SW480 (cell line): ENCODE results near the gene ADAMTSL1.

ENCODE experiments used
- DNase-seq: peaks from one replicate; pipeline ENCODE4 v3.0.0-alpha.2; 2016; ENCODE audit warnings: low spot score

ADAMTSL1 gene

DNA sequence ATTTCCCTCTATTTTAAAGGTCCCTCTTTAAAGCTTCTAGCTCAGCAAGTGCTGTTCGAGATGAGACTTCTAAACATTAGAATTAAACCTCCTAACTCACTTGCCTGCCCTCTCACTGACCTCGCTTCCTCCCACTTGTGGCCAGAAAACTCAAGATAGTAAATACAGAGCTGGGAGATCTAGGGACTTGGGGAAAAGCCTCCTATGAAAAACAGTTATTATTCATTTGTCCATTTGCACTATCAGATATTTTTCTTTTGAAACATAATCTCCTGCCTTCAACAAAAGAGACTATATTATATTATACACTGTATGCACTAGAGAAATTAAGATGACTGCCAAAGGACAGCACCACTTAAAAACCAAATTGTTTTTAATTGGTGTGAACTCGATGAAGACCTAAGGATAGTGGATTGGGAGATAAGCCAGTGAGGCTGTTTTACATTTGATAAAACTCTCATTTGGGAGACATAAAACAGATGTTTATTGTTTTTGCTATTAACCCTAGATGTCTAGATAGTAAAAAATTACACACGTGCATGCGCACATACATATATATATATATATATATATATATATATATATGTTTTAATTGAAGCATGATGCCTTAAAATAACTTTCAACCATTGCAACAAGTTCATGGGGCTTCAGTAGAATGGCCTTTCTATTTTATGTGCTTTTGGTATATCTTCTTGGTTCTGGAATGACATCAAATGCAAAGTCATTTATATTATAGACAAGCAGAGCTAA is 229.4 kb downstream of the ADAMTSL1 start:
- no peak for DNase-seq

DNA sequence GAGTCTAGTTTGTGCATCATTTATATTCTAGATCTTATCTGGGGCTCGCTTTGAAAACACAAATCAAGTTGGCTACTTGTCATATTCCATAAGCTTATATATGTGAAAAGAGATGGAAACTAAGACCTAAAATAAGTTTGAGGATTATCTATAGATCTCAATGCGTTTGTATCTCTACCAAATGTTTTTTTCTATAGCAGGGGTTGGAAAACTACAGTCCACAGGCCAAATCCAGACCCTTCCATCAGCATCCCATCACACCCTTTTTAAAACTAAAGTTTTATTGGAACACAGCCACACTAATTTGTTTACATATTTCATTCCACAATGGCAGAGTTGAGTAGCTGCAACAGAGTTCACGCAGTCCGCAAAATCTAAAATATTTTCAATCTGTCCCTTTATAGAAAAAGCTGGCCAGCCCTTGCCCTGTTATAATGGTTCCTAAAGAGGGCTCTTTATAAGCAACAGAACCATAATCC is 230.0 kb downstream of the ADAMTSL1 start:
- DNase-seq = no peak

DNA sequence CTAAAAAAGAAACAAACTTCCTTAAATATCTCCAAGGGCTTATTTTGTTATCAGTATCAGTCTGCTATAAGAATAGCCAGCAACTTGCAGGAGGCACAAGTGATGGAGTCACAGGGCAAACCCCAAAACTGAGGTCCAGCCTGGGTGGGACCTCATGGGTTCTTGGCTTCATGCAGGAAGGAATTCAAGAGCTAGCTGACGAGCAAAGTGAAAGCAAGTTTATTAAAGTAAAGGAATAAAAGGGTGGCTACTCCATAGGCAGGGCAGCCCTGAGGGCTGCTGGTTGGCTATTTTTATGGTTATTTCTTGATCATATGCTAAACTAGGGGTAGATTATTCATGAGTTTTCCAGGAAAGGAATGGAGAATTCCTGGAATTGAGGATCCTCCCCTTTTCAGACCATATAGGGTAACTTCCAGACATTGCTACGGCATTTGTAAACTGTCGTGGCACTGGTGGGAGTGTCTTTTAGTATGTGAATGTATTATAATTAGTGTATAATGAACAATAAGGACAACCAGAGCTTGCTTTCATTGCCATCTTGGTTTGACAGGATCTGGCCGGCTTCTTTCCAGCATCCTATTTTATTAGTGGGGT is 231.9 kb downstream of the ADAMTSL1 start:
- no peak for DNase-seq

DNA sequence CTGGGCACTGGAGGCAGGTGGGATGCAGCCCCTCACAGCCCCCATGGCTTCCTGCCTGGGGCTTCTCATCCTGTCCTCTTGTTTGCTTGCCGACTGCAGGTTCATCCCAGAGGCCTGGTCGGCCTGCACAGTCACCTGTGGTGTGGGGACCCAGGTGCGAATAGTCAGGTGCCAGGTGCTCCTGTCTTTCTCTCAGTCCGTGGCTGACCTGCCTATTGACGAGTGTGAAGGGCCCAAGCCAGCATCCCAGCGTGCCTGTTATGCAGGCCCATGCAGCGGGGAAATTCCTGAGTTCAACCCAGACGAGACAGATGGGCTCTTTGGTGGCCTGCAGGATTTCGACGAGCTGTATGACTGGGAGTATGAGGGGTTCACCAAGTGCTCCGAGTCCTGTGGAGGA is 232.7 kb downstream of the ADAMTSL1 start:
- DNase-seq = no peak

DNA sequence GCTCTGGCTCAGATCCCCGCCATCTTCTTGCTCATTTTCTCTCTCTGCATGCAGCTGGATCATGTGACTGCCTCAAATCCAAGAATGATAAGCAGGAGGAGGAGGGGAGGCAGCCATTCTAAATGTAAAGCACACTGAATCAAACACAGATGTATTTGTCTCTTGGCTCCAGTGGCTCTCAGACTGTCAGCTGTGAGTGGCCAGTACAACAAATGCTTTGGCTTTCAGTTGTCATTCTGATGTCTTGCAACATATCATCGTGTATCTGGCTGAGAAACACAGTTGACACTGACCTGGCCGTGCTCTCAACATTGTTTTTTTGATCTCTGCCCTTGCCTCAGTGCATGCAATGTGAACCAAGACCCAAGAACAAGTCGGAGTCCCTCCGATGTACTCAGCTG is 233.1 kb downstream of the ADAMTSL1 start:
- DNase-seq = no peak

DNA sequence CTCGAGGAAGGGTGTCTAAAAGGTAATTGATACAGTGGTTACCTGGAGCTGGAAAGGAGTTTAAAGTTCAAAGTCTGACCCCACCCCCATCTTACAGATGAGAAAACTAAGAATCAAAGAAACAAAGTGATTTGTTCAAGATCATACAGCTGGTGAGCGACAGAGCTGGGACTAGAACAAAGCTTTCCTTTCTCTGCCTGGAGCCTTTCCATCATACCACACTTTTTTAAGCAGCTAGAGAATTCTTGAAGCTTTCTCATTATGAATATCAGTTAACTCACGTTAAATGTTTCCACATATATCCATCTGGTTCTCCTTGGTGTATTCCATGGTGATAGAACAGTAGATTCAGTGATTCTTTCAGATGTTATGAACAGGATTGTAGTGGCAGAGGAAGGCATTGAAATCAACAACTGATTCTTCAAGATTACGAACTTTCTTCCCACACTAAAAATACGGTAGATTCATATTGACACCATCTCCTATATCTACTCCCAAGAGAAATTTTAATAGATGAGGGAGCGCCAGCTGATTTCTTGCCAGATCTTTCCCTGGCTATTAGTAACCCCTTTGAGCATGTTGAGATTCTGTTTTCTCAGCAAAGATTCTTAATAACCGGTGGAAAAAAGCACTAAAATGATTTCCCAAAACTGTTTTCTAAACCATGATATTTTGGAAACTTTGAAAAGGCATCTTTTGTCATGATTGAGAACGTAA is 233.7 kb downstream of the ADAMTSL1 start:
- no peak for DNase-seq

DNA sequence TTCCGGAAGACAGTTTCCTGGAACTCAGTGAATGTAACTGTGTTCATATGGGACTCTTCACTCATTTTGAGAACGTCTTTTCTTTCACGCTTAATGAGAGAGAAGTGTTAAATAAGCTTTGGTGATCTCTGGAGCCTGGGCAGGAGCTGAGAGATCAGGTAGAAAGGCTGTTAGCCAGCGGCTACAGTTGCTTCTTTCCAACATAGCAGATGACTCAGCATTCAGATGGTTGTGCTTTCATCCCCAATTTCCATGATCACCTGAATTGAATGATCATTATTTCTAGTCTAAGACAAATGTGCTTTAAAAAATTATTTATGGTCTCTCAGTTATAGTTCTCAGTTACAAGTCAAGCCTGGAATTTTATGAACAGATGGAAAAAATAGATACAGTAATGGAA is 234.5 kb downstream of the ADAMTSL1 start:
- no peak for DNase-seq

DNA sequence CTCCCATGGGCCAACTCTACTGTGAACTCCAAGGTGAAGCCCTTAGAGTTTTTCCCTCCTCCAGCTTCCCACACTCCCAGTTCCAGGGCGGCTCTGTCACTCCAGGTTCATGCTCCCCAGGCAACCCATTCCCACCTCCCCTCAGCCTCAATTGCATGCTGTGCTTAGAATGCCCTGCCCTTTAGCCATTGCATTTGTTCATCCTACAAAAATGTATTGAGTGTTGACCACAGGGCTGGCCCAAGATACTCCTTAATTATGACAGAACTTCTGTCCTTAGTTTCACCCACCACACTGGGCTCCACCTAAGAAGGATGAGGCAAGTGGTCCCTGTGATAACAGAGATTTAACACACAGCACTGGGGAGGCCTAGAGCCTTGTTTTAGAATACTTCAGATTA is 236.1 kb downstream of the ADAMTSL1 start:
- no peak for DNase-seq

DNA sequence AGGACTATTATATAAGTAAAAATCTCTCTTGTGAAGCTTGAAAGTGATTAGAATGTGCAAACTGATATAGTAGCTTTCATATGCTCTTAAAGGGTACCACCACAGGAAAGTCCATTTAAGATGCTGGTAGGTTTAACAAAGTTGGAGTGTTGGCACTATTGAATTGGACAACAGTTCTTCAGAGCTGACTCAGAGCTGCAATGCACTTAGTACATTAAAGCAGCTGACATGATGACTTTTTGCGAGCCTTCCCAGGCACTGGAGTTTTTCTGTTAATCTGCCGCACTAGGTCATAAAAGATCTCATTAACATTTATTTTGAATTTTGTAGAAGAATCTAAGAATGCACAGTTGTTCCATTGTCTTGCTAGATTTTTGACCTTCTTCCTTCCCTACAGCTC is 243.8 kb downstream of the ADAMTSL1 start:
- DNase-seq = no peak

DNA sequence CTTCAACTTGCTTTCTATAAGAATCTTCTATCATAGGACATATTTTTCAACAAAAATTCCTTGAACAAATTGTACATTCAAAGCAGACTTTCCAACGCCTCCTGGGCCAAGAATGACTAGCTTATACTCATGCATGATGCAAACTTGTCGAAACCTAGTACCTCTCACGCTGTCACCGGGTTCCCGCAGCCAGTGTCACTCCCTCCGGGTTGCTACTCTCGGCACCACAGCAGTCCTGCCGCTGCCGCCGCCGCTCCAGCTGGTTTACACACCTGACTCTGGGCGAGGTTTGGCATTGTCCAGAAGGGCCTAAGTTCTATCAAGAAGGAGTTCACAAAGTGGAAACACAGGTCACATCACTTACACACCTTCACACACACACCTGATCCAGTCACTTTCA is 244.4 kb downstream of the ADAMTSL1 start:
- DNase-seq = no peak

DNA sequence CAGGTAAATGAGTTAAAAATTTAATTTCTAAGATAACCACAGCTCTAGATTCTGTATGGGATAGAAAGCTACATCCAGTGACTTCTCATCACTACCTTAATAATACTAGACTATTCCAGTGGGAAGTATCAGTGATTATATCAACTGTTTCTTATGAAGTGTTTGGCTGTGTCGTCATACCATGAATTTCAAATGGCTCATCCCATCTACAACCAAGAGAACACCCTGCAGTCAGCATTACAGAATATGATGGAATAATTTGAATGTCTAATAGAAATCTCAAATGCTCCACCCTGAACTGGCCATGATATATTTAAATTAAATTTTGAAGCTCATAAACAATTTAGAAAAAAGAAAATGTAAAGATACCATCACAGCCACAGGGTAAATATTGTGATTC is 245.0 kb downstream of the ADAMTSL1 start:
- DNase-seq = no peak

DNA sequence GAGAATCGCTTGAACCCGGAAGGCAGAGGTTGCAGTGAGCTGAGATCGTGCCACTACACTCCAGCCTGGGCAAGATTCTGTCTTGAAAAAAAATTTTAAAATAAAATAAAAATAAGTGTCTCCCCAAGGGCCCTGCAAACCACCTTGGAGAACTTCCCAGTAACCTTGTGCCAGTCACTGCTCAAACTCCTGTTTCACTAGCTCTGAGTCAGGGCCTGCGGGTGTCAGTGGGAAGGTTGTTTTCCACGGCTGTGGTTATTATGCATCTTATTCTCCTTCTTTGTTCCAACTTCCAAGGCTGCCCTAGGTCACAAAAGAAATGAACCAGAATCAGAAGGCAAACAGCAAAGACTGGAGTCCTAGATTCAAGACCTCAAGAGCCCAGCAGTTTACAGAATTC is 246.7 kb downstream of the ADAMTSL1 start:
- no peak for DNase-seq

DNA sequence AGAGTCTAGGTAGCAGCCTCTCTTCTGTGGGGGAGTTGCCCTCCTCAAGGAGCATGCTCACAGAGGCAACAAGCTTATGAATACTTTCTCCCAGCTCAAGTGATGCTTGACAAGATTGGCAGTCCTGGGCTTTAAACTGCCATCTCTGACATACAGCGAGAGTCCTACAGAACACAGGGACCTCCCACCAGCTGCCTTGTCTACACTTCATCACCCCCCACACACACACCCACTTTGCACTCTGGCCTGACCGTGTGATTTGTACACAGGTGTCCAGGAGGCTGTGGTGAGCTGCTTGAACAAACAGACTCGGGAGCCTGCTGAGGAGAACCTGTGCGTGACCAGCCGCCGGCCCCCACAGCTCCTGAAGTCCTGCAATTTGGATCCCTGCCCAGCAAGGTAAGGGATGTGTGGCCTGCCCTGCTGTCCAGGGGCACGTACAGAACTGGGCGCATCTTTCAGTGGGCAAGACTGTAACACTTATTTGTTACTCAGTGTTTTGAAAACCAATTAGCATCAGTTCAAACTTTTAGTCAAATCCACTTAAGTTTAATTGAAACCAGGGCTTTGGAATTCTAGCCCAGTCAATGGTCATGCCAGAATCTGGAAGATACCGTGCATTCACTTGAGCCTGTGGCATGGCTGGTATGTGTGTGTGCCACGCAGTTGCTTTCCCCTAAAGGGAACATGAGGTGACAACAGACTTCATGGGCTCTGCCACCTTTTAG is 247.5 kb downstream of the ADAMTSL1 start:
- no peak for DNase-seq

DNA sequence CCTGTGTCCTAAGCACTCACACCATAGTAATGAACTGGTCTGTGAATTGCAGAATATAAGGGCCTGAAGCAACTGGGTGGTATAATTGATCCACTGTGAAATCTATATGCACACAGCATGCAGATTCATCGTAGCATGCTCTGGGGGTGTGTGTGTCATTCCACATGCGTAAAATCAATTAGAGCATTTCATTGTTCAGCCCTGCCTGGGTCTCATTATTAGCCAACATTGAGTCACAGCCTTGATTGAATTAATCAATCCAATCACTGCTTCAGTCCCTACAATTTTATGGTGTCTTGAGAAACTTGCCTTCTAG is 248.0 kb downstream of the ADAMTSL1 start:
- no peak for DNase-seq

DNA sequence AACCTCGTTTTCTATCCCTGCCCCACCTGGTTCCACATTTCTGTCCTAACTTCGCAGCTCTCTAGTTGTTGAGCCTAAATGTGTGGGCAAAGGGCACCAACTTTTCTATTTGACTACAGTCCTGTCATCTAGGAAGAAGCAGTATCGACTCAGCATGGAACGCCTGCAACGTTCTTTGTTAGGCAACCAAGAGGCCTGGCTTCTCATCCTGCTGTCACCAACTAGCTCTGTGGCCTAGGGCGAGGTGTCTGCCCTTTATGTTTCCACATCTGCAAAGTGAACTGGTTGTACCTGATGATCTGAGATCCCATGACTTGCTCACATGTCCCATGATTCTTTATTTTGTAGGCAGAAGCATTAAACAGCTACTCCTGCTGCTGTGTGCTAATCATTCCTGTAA is 248.9 kb downstream of the ADAMTSL1 start:
- no peak for DNase-seq

DNA sequence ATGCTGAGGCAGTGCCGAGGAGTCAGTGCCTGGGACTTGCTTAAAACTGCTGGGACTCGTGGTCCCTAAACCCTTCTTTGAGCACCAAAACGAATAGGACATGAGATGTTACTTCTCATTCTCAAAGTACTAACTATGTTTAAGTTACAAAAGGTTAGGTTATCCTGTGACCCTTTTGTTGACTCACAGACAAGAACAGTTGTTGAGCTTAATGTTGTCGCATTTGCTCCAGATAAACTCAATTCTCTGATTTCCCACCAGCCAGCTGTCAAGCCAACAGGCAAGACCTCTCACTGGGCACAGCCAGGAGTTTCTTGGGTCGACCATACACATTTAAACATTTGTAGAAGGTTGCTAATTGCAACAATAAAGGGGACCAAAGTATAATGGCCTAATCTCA is 249.4 kb downstream of the ADAMTSL1 start:
- no peak for DNase-seq

DNA sequence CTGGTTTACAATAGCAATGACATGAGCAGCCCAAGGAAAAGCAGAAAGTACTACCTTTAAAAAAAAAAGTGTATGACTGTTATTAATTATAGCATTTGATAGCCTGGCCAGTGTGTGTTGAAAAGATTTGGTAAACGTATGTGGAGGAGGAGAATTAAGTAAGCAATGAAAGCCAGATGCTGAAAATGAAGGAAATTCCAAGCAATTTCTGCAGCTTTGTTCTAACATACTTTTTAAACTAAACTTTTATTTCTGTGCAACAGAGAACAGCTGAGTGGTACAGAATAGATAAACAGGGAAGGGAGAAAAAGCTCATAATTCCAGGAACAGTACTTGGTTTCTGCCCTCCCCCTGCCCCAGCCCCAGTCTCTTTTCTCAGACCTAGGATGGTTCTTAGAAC is 252.6 kb downstream of the ADAMTSL1 start:
- no peak for DNase-seq

DNA sequence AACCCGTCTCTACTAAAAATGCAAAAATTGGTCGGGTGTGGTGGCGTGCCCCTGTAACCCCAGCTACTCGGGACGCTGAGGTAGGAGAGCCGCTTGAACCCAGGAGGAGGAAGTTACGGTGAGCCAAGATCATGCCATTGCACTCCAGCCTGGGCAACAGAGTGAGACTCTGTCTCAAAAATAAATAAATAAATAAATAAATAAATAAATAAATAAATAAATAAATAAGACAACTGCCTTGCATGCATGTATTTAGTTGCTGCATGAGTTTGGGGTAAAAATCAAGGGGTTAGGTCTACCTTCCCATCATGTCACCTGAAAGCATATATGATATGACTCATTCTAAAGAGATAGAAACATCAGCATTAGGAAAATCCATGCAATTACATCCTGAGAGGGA is 254.0 kb downstream of the ADAMTSL1 start:
- no peak for DNase-seq

DNA sequence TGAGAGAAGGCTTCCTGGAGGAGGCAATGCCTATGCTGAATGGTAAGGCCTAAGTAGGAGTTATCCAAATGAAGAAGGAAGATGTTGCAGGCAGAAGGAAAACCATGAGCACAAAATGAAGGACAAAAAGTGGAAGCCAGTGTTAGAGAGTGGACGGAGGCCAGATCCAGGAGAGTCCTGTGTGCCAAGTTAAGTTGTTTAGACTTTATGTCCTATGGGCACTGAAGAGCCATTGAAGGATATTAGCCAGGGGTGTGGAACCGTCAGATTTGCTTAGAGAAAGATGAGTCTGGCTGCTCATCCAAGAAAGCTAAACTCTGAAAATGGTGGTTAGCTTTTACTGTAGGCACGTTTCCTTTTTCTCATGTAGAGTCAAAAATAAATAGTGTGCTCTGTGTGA is 254.7 kb downstream of the ADAMTSL1 start:
- DNase-seq = no peak

DNA sequence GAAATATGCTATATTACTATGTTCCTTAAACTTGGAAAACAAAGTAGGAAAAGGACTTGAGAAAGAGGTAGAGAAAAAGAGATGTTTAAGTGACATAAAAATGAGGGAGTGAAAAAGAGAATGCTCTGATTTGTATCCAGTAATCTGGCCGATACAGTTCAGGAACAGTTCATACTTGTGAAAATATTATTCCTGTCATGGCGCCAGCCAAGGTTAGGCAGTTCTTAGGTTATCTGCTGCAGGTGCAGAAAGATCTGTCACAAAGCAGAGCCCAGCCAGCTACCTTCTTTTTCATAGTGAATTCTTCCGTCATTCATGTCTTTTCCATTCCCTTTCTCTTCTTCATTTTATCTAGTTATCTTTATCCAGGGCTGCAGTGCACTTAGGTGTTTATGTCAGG is 256.3 kb downstream of the ADAMTSL1 start:
- no peak for DNase-seq

DNA sequence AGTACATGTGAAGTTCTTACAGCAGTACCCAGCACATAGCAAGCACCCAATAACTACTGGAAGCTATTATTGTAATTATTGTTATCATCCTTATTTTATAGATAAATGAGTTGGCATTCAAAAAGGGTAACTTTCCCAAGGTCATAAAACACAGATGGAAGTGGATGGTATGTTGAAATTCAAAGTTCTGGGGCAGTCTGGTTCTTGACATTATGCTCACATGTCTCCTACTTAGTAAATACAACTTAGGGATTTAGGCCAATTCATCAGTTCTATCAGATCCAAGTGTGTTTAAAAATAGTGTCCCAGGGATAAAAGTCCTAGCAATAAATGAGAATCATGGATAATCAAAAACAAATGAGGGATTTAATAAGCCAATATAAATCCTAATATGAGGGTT is 265.2 kb downstream of the ADAMTSL1 start:
- no peak for DNase-seq

DNA sequence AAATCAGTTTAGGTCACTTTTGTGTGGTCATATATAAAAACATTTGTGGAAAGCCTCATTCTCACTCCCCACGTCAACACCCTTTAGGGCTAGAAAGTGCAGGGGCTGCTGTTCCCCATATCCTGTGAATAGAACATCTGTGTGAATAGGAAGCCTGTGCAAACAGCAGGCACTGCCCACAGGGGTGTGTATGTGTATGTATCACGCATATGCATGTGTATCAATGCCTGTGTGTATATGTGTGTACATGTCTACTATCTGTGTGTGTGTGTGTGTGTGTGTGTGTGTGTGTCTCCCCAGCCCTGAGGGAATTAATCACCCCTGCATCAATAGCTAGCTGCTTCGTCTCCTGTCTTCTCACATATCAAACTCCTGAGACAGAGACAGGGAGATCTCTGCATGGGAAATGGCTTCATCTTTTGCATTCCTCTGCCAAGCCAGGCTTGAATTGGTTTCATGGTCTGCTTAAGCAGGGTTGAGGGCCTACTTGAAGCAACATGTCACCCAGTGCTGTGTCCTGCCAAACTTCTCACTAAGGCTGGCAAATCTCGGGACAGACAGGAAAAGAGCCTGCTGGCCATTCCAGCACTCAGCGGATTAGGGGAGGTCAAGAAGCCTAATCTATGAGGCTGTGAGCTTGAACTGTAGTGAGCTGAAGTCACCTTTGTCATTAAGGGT is 265.8 kb downstream of the ADAMTSL1 start:
- no peak for DNase-seq
